Muscle of leg (tissue), 16 donors: Measurements from ENCODE around the gene MRPS18B. TPM values are rescaled to one million over a fixed set of nuclear protein-coding genes. Genes with fewer than 3 reads are reported as not detected.

Source experiments
- DNase-seq: peaks from one replicate; pipeline ENCODE4 v3.0.0; 2013
- H3K27ac ChIP-seq: one replicate; pipeline ENCODE4 v1.5.1; 2013; ENCODE audit warnings: mild to moderate bottlenecking, low read length, control low read depth
- H3K27me3 ChIP-seq: one replicate; pipeline ENCODE4 v1.6.1; 2013; ENCODE audit warnings: low read length; ENCODE audit not compliant: control insufficient read depth, insufficient read depth
- H3K36me3 ChIP-seq: one replicate; pipeline ENCODE4 v1.6.1; 2013; ENCODE audit warnings: low read length; ENCODE audit not compliant: control insufficient read depth, insufficient read depth
- H3K4me1 ChIP-seq: one replicate; pipeline ENCODE4 v1.6.1; 2013; ENCODE audit warnings: low read length; ENCODE audit not compliant: control insufficient read depth, insufficient read depth
- H3K4me3 ChIP-seq: one replicate; pipeline ENCODE4 v1.5.1; 2013; ENCODE audit warnings: low read length, control low read depth
- H3K9me3 ChIP-seq: replicated peaks from 2 replicates; pipeline ENCODE4 v1.6.1; 2013; ENCODE audit warnings: low read depth, low read length; ENCODE audit not compliant: control insufficient read depth
- WGBS: methylation state at CpG from one replicate; pipeline ENCODE4 v1.1.5; 2013; ENCODE audit warnings: missing lambda C conversion rate; ENCODE audit not compliant: insufficient coverage; 5-methylcytosine and 5-hydroxymethylcytosine counted together
- long read RNA-seq, 11 donors: transcript quantifications; one replicate each; lab custom pipeline, GENCODE V29; 2026
- polyA plus RNA-seq, 8 donors: library from polyadenylated mRNA; unstranded; fragments of 120-200 nt; gene quantifications; one replicate each; pipeline versions ENCODE4 v1.2.1 to v1.2.3, GENCODE V29; 2013; ENCODE audit warnings: inconsistent platforms in 1 of 8, low replicate concordance in 1 of 8; ENCODE audit not compliant: insufficient read length in 8 of 8, insufficient read depth in 1 of 8
- total RNA-seq: library from RNA; stranded (reverse); fragments of 120-200 nt; gene quantifications from one replicate; pipeline ENCODE4 v1.2.4, GENCODE V29; 2013

The MRPS18B gene
- total RNA-seq (64.3 TPM), polyA plus RNA-seq (10 to 100 TPM; 49.6 to 64.4 (median 57.2) TPM)
- long read RNA-seq, donor 1, transcript MRPS18B-206 (7 exons, 1,532 nt): major isoform, 12 of 12 reads
- long read RNA-seq, donor 1, partial matches to known transcripts: 0 of 12 reads
- long read RNA-seq, donor 1, other reads (novel, unspliced or antisense): 0 of 12 reads
- long read RNA-seq, donor 2, transcript MRPS18B-206 (7 exons, 1,532 nt): major isoform, 5 of 5 reads
- long read RNA-seq, donor 2, partial matches to known transcripts: 0 of 5 reads
- long read RNA-seq, donor 2, other reads (novel, unspliced or antisense): 0 of 5 reads
- long read RNA-seq, donor 3, transcript MRPS18B-206 (7 exons, 1,532 nt): major isoform, 44 of 44 reads
- long read RNA-seq, donor 3, partial matches to known transcripts: 0 of 44 reads
- long read RNA-seq, donor 3, other reads (novel, unspliced or antisense): 0 of 44 reads
- long read RNA-seq, donor 4, transcript MRPS18B-206 (7 exons, 1,532 nt): major isoform, 16 of 16 reads
- long read RNA-seq, donor 4, partial matches to known transcripts: 0 of 16 reads
- long read RNA-seq, donor 4, other reads (novel, unspliced or antisense): 0 of 16 reads
- long read RNA-seq, donor 5, transcript MRPS18B-206 (7 exons, 1,532 nt): major isoform, 65 of 65 reads
- long read RNA-seq, donor 5, partial matches to known transcripts: 0 of 65 reads
- long read RNA-seq, donor 5, other reads (novel, unspliced or antisense): 0 of 65 reads
- long read RNA-seq, donor 6, transcript MRPS18B-206 (7 exons, 1,532 nt): major isoform, 53 of 132 reads
- long read RNA-seq, donor 6, partial matches to known transcripts: 79 of 132 reads
- long read RNA-seq, donor 6, other reads (novel, unspliced or antisense): 0 of 132 reads
- long read RNA-seq, donor 7, transcript MRPS18B-206 (7 exons, 1,532 nt): major isoform, 35 of 44 reads
- long read RNA-seq, donor 7, partial matches to known transcripts: 0 of 44 reads
- long read RNA-seq, donor 7, other reads (novel, unspliced or antisense): 9 of 44 reads
- long read RNA-seq, donor 8, transcript MRPS18B-206 (7 exons, 1,532 nt): major isoform, 33 of 73 reads
- long read RNA-seq, donor 8, partial matches to known transcripts: 32 of 73 reads
- long read RNA-seq, donor 8, other reads (novel, unspliced or antisense): 8 of 73 reads
- long read RNA-seq, donor 9, transcript MRPS18B-206 (7 exons, 1,532 nt): major isoform, 29 of 29 reads
- long read RNA-seq, donor 9, partial matches to known transcripts: 0 of 29 reads
- long read RNA-seq, donor 9, other reads (novel, unspliced or antisense): 0 of 29 reads
- long read RNA-seq, donor 10, transcript MRPS18B-206 (7 exons, 1,532 nt): major isoform, 29 of 29 reads
- long read RNA-seq, donor 10, partial matches to known transcripts: 0 of 29 reads
- long read RNA-seq, donor 10, other reads (novel, unspliced or antisense): 0 of 29 reads
- long read RNA-seq, donor 11, transcript MRPS18B-206 (7 exons, 1,532 nt): major isoform, 36 of 99 reads
- long read RNA-seq, donor 11, partial matches to known transcripts: 62 of 99 reads
- long read RNA-seq, donor 11, other reads (novel, unspliced or antisense): 0 of 99 reads

DNA sequence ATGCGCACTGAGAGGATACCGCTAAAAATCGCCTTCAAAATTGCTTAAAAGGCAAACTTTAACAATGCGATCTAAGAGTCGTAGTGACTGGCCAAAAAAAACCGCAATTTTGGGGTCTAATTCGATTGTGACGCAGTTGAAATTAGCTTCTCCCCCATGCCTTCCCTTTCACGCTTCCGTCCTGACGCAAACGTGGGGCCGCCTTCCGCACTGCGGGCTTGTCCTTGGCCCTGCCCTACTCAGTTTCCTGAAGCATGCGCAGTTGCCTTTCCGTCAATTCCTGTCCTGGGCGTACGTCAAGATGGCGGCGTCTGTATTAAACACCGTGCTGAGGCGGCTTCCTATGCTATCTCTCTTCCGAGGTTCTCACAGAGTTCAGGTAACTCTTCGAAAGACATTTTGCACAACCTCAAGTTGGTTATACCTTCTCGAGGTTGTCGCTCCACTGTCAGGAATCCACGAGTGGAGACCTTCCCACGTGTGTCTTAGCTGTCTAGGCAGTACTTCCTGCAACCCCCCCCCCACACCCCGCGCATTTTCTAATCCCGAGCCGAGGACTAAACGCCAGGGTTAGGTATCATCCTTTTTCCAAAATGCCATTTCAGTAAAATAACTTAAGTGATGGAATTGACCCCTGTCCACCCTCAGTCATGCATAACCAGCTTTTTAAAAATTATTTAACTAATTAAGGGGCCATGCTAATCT, at the start of gene MRPS18B:
Gene MRPS18B (plus strand): TSS at position 276 of the 705 bp plus-strand sequence. CDS start 26 bp downstream, at position 302.
- peaks cover 46% of the 10 kb centered on the region for H3K36me3 ChIP-seq
- peak within 1 kb of the TSS; percentile 98 for H3K4me3 ChIP-seq
- no peaks in the 10 kb centered on the region for H3K9me3 ChIP-seq
- WGBS: under 1% methylated on average over 27 of the region's 34 CpGs
- DNase-seq: peak; percentile 100
- peak within 1 kb of the TSS; percentile 100 for H3K27ac ChIP-seq
- H3K27me3 ChIP-seq: no peaks in the 10 kb centered on the region
- peaks cover 20% of the 10 kb centered on the region for H3K4me1 ChIP-seq

DNA sequence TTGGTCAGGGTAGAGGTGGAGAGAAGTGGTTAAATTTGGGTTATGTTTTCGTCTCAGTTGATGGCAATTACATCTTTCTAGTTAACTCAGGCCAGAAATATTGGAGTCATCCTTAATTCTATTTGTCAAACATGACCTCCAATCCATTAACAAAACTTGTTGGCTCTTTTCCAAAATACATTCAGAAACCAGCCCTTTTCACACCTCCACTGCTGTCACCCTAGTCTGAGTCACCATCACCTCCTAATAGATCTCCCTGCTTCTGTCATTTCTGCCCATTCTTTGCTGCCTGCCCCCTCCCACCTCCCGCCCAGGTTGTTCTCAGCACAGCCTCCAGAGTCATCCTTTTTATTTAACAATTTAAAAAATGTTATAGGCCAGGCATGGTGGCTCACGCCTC, 49.4 kb upstream of the MRPS18B start:
- H3K4me3 ChIP-seq: no peak overlapping the region
- no peaks in the 10 kb centered on the region for H3K9me3 ChIP-seq
- peaks cover 5% of the 10 kb centered on the region for H3K36me3 ChIP-seq
- no peaks in the 10 kb centered on the region for H3K27me3 ChIP-seq
- H3K27ac ChIP-seq: no peak overlapping the region
- no peak for DNase-seq
- WGBS: 56% methylated on average over 1 of the region's 3 CpGs
- peaks cover 17% of the 10 kb centered on the region for H3K4me1 ChIP-seq

DNA sequence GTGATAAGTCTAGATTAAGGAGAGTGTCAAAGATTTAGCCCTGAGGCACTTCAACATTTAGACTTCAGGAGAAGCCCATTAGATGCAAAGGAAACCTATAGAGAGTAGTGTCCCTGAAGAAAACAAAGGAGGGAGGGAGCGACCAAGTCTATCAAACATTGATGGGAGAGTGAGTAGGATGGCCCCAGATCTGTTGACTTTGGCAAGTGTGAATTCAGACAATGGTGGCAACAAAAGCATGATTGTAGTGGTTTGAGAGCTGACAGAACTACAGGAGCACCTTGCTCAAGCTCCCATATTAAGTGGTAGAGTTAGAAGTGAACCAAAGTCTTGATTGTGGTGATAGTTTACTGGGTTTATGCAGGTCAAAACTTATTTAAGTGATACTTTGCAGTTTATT, 47.4 kb upstream of the MRPS18B start:
- no peak for DNase-seq
- Histone ChIP-seq H3K27me3 (no peaks in the 10 kb centered on the region), H3K4me3 (peak overlapping the region; percentile 68), H3K4me1 (peaks cover 17% of the 10 kb centered on the region), H3K27ac (no peak overlapping the region), H3K9me3 (no peaks in the 10 kb centered on the region), H3K36me3 (peaks cover under 1% of the 10 kb centered on the region)
- 83% methylated on average over 1 of the region's 1 CpG for WGBS

DNA sequence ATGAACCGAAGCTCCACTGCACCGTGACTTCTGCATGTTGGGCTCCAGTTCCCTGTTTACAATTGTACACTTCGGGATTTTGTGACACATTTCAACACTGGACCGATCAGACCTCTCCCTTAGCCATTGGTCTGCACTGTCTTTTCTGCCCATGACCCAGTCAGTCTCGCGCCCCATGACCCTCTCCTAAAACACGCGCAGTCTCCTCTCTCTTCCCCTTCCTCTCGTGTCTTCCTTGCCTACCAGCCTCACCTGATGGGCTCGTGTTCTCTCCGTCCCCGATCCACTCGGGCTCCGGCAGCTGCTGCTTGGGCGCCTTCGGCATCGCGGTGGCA, 46.9 kb upstream of the MRPS18B start:
- DNase-seq: no peak
- peaks cover 4% of the 10 kb centered on the region for H3K36me3 ChIP-seq
- under 1% methylated on average over 9 of the region's 18 CpGs for WGBS
- H3K9me3 ChIP-seq: no peaks in the 10 kb centered on the region
- H3K27ac ChIP-seq: peak overlapping the region; percentile 93
- no peaks in the 10 kb centered on the region for H3K27me3 ChIP-seq
- H3K4me1 ChIP-seq: peaks cover 17% of the 10 kb centered on the region
- H3K4me3 ChIP-seq: peak overlapping the region; percentile 68

DNA sequence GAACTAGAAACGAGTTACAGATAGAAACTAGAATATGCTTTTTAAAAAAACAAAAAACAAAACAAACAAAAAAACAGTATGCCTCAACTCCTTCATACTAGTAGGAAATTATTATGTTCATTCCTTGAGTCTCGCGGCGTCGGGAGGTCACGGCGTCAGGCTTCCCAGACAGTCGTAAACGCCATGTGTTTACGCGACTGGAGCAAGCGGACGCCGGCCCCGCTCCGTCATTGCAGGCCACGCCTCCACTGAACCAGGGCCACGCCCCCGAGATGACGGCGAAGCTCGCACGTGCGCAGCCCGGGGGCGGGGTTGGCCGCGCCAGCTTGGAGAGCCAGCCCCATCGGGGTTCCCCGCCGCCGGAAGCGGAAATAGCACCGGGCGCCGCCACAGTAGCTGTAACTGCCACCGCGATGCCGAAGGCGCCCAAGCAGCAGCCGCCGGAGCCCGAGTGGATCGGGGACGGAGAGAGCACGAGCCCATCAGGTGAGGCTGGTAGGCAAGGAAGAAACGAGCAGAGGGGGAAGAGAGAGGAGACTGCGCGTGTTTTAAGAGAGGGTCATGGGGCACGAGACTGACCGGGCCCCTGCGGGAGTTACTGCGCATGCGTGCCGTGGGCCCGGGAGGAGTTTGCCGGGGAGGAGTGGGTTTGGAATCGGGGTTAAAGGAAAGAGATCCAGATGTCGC, 46.4 kb upstream of the MRPS18B start, which contains the start of gene ABCF1:
Gene ABCF1 (plus strand): TSS at position 368 of the 687 bp plus-strand sequence. CDS start 46 bp downstream, at position 414.
- WGBS: under 1% methylated on average over 55 of the region's 59 CpGs
- Histone ChIP-seq H3K36me3 (peaks cover 4% of the 10 kb centered on the region), H3K4me1 (peaks cover 17% of the 10 kb centered on the region), H3K27me3 (no peaks in the 10 kb centered on the region), H3K27ac (peak within 1 kb of the TSS; percentile 94), H3K4me3 (peak within 1 kb of the TSS; percentile 68), H3K9me3 (no peaks in the 10 kb centered on the region)
- peak; percentile 99 for DNase-seq

DNA sequence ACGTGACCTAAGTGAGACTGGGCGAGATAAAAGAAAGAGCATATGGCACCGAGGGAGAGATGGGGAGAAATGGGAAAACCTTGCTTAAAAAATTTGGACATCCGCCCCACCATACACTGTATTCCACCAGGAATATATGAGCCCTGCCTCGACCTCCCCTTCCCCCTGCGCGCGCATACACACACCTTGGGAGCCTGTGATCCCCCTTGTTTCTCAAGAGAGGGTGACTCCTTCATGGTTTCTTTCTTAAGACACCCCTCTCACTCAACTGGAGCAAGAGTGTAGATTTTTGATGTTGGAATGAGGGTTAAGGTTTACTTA, 45.9 kb upstream of the MRPS18B start:
- H3K4me1 ChIP-seq: peaks cover 17% of the 10 kb centered on the region

DNA sequence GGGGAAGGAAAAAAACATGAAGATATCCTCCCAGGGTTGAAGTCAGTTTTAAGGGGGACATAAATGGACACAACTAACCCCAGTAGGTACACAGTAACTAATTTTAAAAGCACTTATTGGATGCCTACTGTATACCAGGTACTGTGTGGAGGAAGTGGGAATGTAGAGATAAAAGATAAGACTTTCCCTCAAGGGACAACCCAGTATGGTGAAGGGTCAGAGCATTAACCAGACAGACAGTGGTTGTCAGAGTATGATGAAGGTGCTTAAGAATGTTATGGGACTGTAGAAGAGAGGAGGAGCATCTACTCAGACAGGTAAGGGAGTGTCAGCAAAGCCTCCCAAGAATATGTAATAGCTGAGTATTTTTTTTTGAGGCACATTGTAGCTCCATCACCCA, 45.5 kb upstream of the MRPS18B start:
- no peaks in the 10 kb centered on the region for H3K9me3 ChIP-seq
- H3K4me1 ChIP-seq: peaks cover 17% of the 10 kb centered on the region
- H3K27me3 ChIP-seq: no peaks in the 10 kb centered on the region
- peak overlapping the region; percentile 68 for H3K4me3 ChIP-seq
- H3K27ac ChIP-seq: no peak overlapping the region
- DNase-seq: no peak
- H3K36me3 ChIP-seq: peaks cover 13% of the 10 kb centered on the region

More for the DNA sequence above, 45.9 kb upstream of the MRPS18B start:
- no peaks in the 10 kb centered on the region for H3K9me3 ChIP-seq
- H3K4me3 ChIP-seq: peak overlapping the region; percentile 68
- WGBS: no CpG with 5 or more reads among the region's 8 CpGs
- H3K36me3 ChIP-seq: peaks cover 8% of the 10 kb centered on the region
- peak overlapping the region; percentile 94 for H3K27ac ChIP-seq
- DNase-seq: no peak
- no peaks in the 10 kb centered on the region for H3K27me3 ChIP-seq

DNA sequence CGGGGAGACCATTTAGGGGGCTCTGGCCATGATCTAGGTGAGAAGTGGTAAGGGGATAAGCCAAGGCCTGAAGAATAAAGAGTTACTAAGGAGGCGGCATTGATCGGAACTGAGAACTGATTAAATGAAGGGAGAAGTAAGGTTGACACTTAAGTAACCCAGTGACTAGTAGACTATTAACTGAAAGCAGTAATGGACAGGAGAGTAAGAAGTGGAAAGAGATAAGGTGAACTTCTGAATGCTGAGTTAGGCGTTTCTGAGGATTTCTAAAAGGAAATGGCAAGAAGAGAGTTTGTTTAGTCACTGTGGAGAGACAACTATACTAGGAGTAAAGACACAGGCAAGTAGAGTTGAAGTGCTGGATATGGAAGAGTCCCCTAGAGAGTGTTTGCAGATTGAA, 44.5 kb upstream of the MRPS18B start:
- Histone ChIP-seq H3K4me3 (no peak overlapping the region), H3K27ac (no peak overlapping the region), H3K4me1 (peaks cover 17% of the 10 kb centered on the region), H3K27me3 (no peaks in the 10 kb centered on the region), H3K36me3 (peaks cover 22% of the 10 kb centered on the region), H3K9me3 (no peaks in the 10 kb centered on the region)
- WGBS: 79% methylated on average over 4 of the region's 4 CpGs
- DNase-seq: no peak
